NCI-H748 treated with DMSO at 0.1 percent for 48 hours (cell line): Measurements from ENCODE around the gene BAIAP2L1.
"Not testable (repeated sequence)": the region's sequence is repeated elsewhere in the genome, so short reads cannot be mapped to it uniquely, and the experiment has no call there.

Experiments
- DNase-seq: peaks from one replicate; lab custom pipeline; 2025; lab: John Stamatoyannopoulos, UW

The BAIAP2L1 gene

GRCh38 chr7:98398567-98399372 lies 2.1 kb downstream of the BAIAP2L1 start:
- DNase-seq = no peak

DNA sequence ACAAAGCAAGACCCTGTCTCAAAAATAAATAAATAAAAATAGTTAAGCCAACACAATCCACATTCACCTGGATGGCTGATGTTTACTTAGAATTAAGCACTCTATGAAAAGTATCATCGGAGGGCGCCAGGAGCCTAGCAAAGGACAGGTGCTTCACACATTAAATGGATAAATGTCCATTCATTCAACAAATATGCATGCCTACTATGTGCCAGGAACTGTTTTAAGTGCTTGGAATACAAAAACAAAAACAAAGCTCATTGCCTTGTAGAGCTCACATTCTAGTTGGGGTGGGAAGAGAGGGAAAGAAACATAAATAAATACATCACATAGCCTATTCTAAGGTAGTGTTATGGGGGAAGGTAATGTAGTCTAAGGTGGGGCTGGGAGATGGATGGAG lies 4.1 kb downstream of the BAIAP2L1 start:
- DNase-seq = peak; percentile 90

GRCh38 chr7:98395951-98396350 lies 4.9 kb downstream of the BAIAP2L1 start:
- DNase-seq = no peak

- no peak for DNase-seq
These were observed 5.4 kb downstream of the BAIAP2L1 start for GRCh38 chr7:98395481-98395880.

GRCh38 chr7:98394377-98394836 lies 6.5 kb downstream of the BAIAP2L1 start:
- no peak for DNase-seq

GRCh38 chr7:98387544-98388226 lies 13.2 kb downstream of the BAIAP2L1 start:
- DNase-seq = peak; percentile 89

DNA sequence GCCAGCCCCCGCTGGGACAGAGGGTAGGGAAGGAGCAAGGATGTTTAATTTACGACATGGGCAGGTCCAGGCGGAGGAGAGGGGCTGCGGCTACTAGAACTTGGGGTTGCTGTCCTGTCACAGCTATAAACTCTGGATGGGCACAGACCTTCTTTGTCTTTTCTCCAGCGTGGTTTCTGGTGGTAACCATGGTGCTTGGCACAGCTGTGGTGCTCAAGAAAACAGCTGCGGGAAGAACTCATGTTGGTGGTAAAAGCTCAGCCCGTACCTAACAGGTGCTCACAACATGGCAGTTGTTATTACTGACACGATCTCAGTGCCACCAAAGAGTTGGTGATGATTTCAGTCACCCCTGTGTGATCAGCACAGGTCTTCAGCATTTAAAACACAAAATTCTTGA lies 13.8 kb downstream of the BAIAP2L1 start:
- no peak for DNase-seq

- DNase-seq = not testable (repeated sequence)
These were observed 15.4 kb downstream of the BAIAP2L1 start for GRCh38 chr7:98385532-98385931.

DNA sequence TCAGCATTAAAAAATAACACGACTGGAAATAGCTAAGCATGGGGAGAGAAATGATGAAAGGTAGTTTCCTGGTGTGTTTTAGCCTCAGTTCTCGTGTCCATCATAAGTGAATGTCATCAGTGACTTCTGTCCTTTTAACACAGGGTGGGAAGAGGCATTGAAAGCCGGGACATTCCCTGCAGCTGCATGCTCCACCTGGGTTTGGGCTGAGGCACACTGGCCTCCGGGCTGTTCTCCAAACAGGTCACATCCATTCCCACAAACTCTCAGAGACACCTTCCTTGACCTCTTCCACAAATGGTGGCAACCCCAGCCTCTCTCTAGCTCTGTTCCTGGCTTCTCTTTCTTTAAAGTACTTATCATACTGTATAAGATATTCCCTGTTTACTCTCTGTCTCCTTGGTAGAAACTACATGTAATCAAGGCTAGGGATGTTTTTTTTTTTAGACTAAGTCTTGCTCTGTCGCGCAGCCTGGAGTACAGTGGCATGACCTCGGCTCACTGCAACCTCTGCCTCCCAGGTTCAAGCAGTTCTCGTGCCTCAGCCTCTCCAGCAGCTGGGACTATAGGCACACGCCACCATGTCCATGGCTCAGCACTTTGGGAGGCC lies 22.6 kb downstream of the BAIAP2L1 start:
- no peak for DNase-seq

- DNase-seq = no peak
These were observed 24.2 kb downstream of the BAIAP2L1 start for GRCh38 chr7:98376711-98377110.

GRCh38 chr7:98375664-98376063 lies 25.2 kb downstream of the BAIAP2L1 start:
- no peak for DNase-seq

DNA sequence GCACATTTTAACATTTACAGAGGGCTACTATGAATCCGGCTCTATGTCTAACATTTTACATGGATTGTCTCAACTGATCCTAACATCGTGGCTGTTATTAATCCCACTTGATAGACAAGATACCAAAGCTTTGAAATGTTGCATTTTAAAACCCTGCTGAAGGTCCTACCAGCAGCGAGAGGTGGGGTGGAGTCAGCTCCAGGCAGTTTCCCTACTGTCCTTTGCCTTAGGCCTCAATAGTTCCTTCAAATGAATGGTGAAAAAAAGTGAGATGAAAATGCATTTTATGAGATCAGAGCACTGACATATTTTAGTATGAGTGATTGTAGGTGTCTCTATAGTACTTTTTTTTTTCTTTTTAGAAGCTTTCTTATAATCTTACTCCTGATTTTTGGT lies 26.6 kb downstream of the BAIAP2L1 start:
- no peak for DNase-seq

GRCh38 chr7:98372993-98373392 lies 27.9 kb downstream of the BAIAP2L1 start:
- DNase-seq = no peak

- no peak for DNase-seq
These were observed 31.2 kb downstream of the BAIAP2L1 start for GRCh38 chr7:98369726-98370125.

DNA sequence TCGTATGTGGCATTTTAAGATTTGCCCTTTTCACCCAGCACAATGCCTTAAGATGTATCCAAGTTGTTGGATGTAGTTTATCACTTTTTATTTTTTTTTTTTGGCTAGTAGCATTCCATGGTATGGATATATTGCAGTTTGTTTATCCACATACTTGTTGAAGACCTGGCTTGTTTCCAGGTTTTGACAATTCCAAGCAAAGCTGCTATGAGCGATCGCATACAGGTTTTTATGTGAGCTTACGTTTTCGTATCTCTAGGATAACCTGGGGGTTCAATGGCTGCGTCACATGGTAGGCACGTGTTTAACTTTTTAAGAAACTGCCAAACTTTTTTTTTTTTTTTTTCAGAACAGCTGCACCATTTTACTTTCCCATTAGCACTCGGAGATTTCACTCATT lies 32.2 kb downstream of the BAIAP2L1 start:
- no peak for DNase-seq

GRCh38 chr7:98366562-98366938 lies 34.3 kb downstream of the BAIAP2L1 start:
- no peak for DNase-seq

GRCh38 chr7:98365863-98366561 lies 34.9 kb downstream of the BAIAP2L1 start:
- no peak for DNase-seq

DNA sequence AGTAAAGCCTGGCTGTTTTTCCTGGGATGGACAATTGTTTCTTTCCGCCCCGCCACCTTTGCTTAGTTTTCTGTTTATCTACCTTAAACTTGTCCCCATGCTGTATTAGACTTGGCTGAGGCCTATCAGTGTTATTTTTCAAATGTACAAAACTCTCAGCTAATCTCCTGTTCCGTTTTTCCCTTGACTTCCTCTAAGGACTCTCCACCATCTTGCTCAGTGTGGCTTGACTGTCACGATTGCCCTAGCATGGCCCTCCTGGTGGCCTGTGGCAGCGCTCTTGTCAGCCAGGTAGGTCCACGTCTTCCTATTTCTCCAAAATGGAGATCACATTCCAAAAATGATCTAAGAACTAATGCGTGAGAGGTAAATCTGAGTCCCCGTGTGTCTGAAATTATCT lies 36.7 kb downstream of the BAIAP2L1 start:
- DNase-seq = no peak

DNA sequence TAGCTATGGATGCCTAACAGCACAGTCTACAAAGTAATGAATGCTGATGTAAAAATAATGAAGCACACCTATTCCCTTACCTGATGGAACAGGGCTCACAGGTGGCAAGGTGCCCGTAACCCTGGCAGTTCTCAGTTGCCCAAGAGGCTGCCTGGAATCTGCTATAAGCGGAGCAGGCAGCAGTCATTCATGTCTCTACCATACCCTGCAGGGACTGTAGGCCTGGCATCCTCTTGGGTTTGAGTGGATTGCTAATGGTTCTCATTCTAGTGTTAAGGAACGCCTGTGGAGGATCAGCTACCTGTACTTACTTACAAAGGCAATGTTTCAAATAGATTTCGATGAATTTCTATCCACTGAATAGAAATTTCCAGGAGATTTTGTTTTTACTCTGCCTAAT lies 38.4 kb downstream of the BAIAP2L1 start:
- DNase-seq = no peak

DNA sequence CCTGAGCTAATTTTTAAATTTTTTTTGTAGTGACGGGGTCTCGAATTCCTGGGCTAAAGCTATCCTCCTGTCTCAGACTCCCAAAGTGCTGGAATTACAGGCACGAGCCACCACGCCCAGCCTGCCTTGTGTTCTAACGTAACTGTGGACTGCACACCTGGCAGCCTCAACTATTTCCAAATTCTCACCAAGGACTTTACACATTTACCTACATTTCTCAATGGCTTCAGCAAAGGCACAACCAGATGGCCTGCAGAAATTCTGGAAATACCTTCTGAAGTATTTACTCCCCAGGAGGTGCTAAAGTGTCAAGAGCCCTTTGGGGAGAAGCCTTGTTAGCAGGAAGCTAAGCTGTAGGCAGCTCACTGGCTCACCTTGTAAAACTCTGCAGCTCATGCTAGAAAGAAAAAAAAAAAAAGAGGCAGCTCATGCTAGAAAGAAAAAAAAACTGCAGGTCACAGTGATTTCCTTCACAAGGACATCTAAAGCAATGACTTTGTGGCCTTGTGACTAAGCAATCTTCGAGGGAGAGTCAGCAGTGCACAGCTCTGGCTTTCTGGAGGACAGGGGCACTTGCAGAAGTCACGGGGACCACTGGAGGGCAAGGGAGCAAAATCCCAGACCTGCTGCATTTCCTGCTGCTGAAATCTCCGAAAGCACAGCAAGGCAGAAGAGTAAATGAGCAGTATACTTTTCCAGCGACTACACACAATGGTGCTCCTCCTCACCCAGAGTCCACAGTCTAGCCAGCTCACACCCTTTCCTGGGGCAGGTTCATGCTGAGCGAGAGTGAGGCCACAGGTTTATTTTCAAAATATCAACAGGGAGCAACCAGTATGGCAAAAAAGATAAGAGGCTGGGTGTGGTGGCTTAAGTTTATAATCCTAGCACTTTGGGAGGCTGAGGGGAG lies 40.4 kb downstream of the BAIAP2L1 start:
- no peak for DNase-seq

GRCh38 chr7:98359395-98359794 lies 41.5 kb downstream of the BAIAP2L1 start:
- no peak for DNase-seq
